Fibroblast of lung (primary cell): Measurements from ENCODE around the gene NOVA2. TPM values are rescaled to one million over a fixed set of nuclear protein-coding genes. Genes with fewer than 3 reads are reported as not detected.

Experiments
- DNase-seq, 2 donors: peaks; one replicate each; pipeline versions ENCODE4 v3.0.0 to v3.0.0-alpha.2; 2010; ENCODE audit warnings: low read depth in 2 of 2
- H2AFZ ChIP-seq: 2 replicates; pipeline ENCODE4 v1.5.1; 2012; ENCODE audit warnings: low read length, control low read depth, inconsistent platforms
- H3K27ac ChIP-seq: 2 replicates; pipeline ENCODE4 v1.5.1; 2011; ENCODE audit warnings: low read length, control low read depth; ENCODE audit not compliant: insufficient read depth
- H3K27me3 ChIP-seq: 2 replicates; pipeline ENCODE4 v1.5.1; 2011; ENCODE audit warnings: mild to moderate bottlenecking, low read length; ENCODE audit not compliant: control insufficient read depth, insufficient read depth
- H3K36me3 ChIP-seq: 2 replicates; pipeline ENCODE4 v1.5.1; 2011; ENCODE audit warnings: low read length; ENCODE audit not compliant: control insufficient read depth, insufficient read depth
- H3K4me1 ChIP-seq: 2 replicates; pipeline ENCODE4 v1.5.1; 2011; ENCODE audit warnings: low read length; ENCODE audit not compliant: control insufficient read depth, insufficient read depth; ENCODE audit errors: extremely low read depth
- H3K4me2 ChIP-seq: 2 replicates; pipeline ENCODE4 v1.5.1; 2011; ENCODE audit warnings: low read length, control low read depth; ENCODE audit not compliant: insufficient read depth; ENCODE audit errors: extremely low read depth
- H3K4me3 ChIP-seq, 4 experiments: fragments of 200-600 bp in 1 of 4; sonication (generic) in 1 of 4; replicated peaks in 1 of 4; 2 replicates each; pipeline ENCODE4 v1.5.1; 2011 to 2016; ENCODE audit warnings: low read length in 4 of 4, low read depth in 3 of 4, mild to moderate bottlenecking in 3 of 4, control low read depth in 2 of 4, inconsistent platforms in 1 of 4, mixed read lengths in 1 of 4; ENCODE audit not compliant: insufficient read depth in 1 of 4; ENCODE audit errors: control extremely low read depth in 1 of 4
- H3K79me2 ChIP-seq: 2 replicates; pipeline ENCODE4 v1.5.1; 2012; ENCODE audit warnings: mild to moderate bottlenecking, low read length, inconsistent platforms; ENCODE audit not compliant: control insufficient read depth, insufficient read depth
- H3K9ac ChIP-seq: 2 replicates; pipeline ENCODE4 v1.5.1; 2011; ENCODE audit warnings: mild to moderate bottlenecking, low read length, control low read depth; ENCODE audit not compliant: insufficient read depth
- H3K9me3 ChIP-seq: 2 replicates; pipeline ENCODE4 v1.5.1; 2012; ENCODE audit warnings: low read depth, low read length; ENCODE audit not compliant: control insufficient read depth, insufficient read depth
- H4K20me1 ChIP-seq: 2 replicates; pipeline ENCODE4 v1.5.1; 2011; ENCODE audit warnings: low read length; ENCODE audit not compliant: control insufficient read depth, insufficient read depth; ENCODE audit errors: extremely low read depth
- EZH2 ChIP-seq: IDR thresholded peaks from 2 replicates; pipeline ENCODE4 v1.5.1; 2012; ENCODE audit warnings: low read length, control low read depth, mild to moderate bottlenecking; ENCODE audit errors: missing control alignments
- polyA plus RNA-seq, 2 donors: library from polyadenylated mRNA; depleted of rRNA in 1 of 2; stranded (reverse) in 1 of 2; unstranded in 1 of 2; fragments of >200 nt; gene quantifications; 2 replicates each; pipeline ENCODE4 v1.2.1, GENCODE V29; 2011 to 2012; ENCODE audit warnings: missing spikeins in 1 of 2
- total RNA-seq: library from RNA; depleted of rRNA; stranded (reverse); fragments of >200 nt; gene quantifications from 2 replicates; pipeline ENCODE4 v1.2.1, GENCODE V29; 2014
- TF ChIP-seq, protein P1 (sequence below), 2 donors: IDR thresholded peaks in 1 of 2; conservative IDR thresholded peaks in 1 of 2; 1 replicate in 1 of 2; 2 replicates in 1 of 2; pipeline ENCODE4 v1.5.1; 2011 to 2012; ENCODE audit warnings: low read length in 2 of 2, control low read depth in 1 of 2, inconsistent platforms in 1 of 2, low read depth in 1 of 2, mild to moderate bottlenecking in 1 of 2

NOVA2 gene
- total and polyA plus RNA-seq, 2 donors (not counting 1 experiment from before 2014, with no cell fraction given): 0.01 TPM; not detected in 1

GRCh38 chr19:45887200-45887710, 86.4 kb downstream of the NOVA2 start:
- H3K79me2 ChIP-seq: peaks cover 10% of the 10 kb centered on the region
- TF ChIP-seq EZH2: no peak
- TF ChIP-seq, protein P1, sequence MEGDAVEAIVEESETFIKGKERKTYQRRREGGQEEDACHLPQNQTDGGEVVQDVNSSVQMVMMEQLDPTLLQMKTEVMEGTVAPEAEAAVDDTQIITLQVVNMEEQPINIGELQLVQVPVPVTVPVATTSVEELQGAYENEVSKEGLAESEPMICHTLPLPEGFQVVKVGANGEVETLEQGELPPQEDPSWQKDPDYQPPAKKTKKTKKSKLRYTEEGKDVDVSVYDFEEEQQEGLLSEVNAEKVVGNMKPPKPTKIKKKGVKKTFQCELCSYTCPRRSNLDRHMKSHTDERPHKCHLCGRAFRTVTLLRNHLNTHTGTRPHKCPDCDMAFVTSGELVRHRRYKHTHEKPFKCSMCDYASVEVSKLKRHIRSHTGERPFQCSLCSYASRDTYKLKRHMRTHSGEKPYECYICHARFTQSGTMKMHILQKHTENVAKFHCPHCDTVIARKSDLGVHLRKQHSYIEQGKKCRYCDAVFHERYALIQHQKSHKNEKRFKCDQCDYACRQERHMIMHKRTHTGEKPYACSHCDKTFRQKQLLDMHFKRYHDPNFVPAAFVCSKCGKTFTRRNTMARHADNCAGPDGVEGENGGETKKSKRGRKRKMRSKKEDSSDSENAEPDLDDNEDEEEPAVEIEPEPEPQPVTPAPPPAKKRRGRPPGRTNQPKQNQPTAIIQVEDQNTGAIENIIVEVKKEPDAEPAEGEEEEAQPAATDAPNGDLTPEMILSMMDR (conservative IDR thresholded peaks at IDR 0.05 in 1 of 2, IDR thresholded peaks at IDR 0.05 in 1 of 2; ENCODE audit: low read depth in 1 of 2, low read length in 2 of 2): no peak
- peak overlapping the region; percentile 67 for H2AFZ ChIP-seq
- H3K27me3 ChIP-seq: no peaks in the 10 kb centered on the region
- peak overlapping the region; percentile 92 for H3K27ac ChIP-seq
- H3K9me3 ChIP-seq: no peaks in the 10 kb centered on the region
- peak overlapping the region; percentile 95 for H3K4me2 ChIP-seq
- H4K20me1 ChIP-seq: no peaks in the 10 kb centered on the region
- peaks cover 8% of the 10 kb centered on the region for H3K36me3 ChIP-seq
- peak overlapping the region; percentile 38 to 85 (median 58) for H3K4me3 ChIP-seq
- peaks cover 5% of the 10 kb centered on the region for H3K4me1 ChIP-seq
- DNase-seq: peak in 1 of 2 donors; percentile 23
- peak overlapping the region; percentile 47 for H3K9ac ChIP-seq

- Histone ChIP-seq H3K9ac (peak overlapping the region; percentile 47), H4K20me1 (no peaks in the 10 kb centered on the region)
Observed at GRCh38 chr19:45886427-45887199, 87.1 kb downstream of the NOVA2 start.

More at GRCh38 chr19:45886427-45887199, 87.1 kb downstream of the NOVA2 start:
- peak; percentile 90 to 94 for DNase-seq
- Histone ChIP-seq H3K27ac (peak overlapping the region; percentile 92), H3K4me2 (peak overlapping the region; percentile 95), H3K27me3 (no peaks in the 10 kb centered on the region), H2AFZ (peak overlapping the region; percentile 67), H3K79me2 (peaks cover 10% of the 10 kb centered on the region), H3K36me3 (peaks cover 8% of the 10 kb centered on the region), H3K9me3 (no peaks in the 10 kb centered on the region), H3K4me1 (peaks cover 5% of the 10 kb centered on the region), H3K4me3 (peak overlapping the region; percentile 38 to 85 (median 58))
- TF ChIP-seq EZH2: no peak
- TF ChIP-seq, protein P1 (conservative IDR thresholded peaks at IDR 0.05 in 1 of 2, IDR thresholded peaks at IDR 0.05 in 1 of 2; ENCODE audit: low read depth in 1 of 2, low read length in 2 of 2): no peak
